ENCODE measurements around the gene TBKBP1. TPM values are rescaled to one million over a fixed set of nuclear protein-coding genes. Genes with fewer than 3 reads are reported as not detected.

The TBKBP1 gene
- total and polyA plus RNA-seq, 2 of the 4 experiments (the other 2 are of a cell fraction), result 3.4 to 8.5 TPM

DNA sequence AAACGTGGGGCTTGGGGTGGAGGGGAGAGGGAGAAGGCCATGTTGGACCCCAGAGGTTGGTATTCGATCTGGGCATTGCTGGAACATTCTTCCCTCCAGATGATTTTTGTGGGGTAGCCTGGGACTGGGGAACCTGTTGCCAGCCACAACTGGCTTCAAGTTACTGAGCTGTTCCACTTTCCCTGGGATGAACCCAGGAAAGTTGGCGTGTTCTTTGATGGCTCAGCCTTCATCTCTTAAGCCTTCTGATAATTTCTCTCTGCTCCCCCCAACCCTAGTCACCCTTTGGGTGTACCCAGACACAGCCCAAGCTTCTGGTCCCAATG is 41.1 kb downstream of the TBKBP1 start:
- Histone ChIP-seq H3K4me2 (ENCODE audit: low read depth, low read length) (no peak overlapping the region), H2BK120ac (ENCODE audit: low read depth, low read length) (no peak overlapping the region), H3K56ac (ENCODE audit: extremely low read depth, insufficient read depth, low read length) (no peak overlapping the region), H2BK15ac (ENCODE audit: low read depth, low read length) (no peak overlapping the region), H2AK5ac (ENCODE audit: low read depth, low read length) (no peak overlapping the region), H2BK20ac (ENCODE audit: low read depth, low read length) (no peak overlapping the region), H3K9ac (ENCODE audit: low read depth, low read length) (no peak overlapping the region), H3K27ac (ENCODE audit: insufficient read depth, low read length) (no peak overlapping the region), H3K79me1 (ENCODE audit: low read depth in 1 of 2, low read length in 2 of 2) (no peaks in the 10 kb centered on the region), H2AFZ (replicated peaks; ENCODE audit: low read length, poor library complexity) (no peak overlapping the region), H3K9me1 (ENCODE audit: insufficient read depth, low read length) (no peaks in the 10 kb centered on the region), H4K20me1 (ENCODE audit: insufficient read depth, low read length) (peaks cover 12% of the 10 kb centered on the region), H3K9me3 (ENCODE audit: control insufficient read depth, insufficient read depth, low read length) (peaks cover 2% of the 10 kb centered on the region; the same call in 1 of the 2 replicates), H2AK9ac (replicated peaks; ENCODE audit: low read depth, low read length, poor library complexity) (no peak overlapping the region), H3K4me3 (ENCODE audit: insufficient read depth, low read depth, low read length) (no peak overlapping the region), H3K36me3 (ENCODE audit: control insufficient read depth, insufficient read depth, low read length) (no peaks in the 10 kb centered on the region), H3K18ac (ENCODE audit: low read depth, low read length) (no peak overlapping the region), H3K23ac (ENCODE audit: low read depth, low read length) (no peak overlapping the region), H3K4ac (ENCODE audit: low read depth, low read length) (no peak overlapping the region), H2BK5ac (ENCODE audit: low read depth, low read length, poor library complexity, severe bottlenecking) (no peak overlapping the region), H4K8ac (ENCODE audit: low read depth in 2 of 2, low read length in 2 of 2) (no peak overlapping the region), H3K27me3 (ENCODE audit: control insufficient read depth, insufficient read depth, low read length) (peaks cover 69% of the 10 kb centered on the region), H4K5ac (ENCODE audit: low read depth, low read length) (no peak overlapping the region), H4K91ac (ENCODE audit: insufficient read depth, low read depth, low read length) (no peak overlapping the region), H3K14ac (replicated peaks; ENCODE audit: low read depth, low read length) (no peak overlapping the region), H3K4me1 (ENCODE audit: control insufficient read depth, insufficient read depth, low read length) (no peaks in the 10 kb centered on the region)
- CTCF ChIA-PET, result no interaction called here
- BruUV-seq (replicated peaks), result no TSS peak
- DNase-seq (no peak), ATAC-seq (ENCODE audit: low read depth) (no peak)
- dilution Hi-C loops (cut with HindIII; ENCODE audit: low sequenced_read_pairs, unreplicated experiment) (no loop called here), in situ Hi-C loops (cut with MboI; ENCODE audit: low sequenced_read_pairs) (no loop called here), intact Hi-C loops (cut with micrococcal nuclease) (no loop called here)
- POLR2A ChIA-PET (ENCODE audit: unreplicated experiment), result no interaction called here
- TF ChIP-seq RCOR1 (IDR thresholded peaks at IDR 0.05; ENCODE audit: insufficient replicate concordance, low read length), result no peak
- TF ChIP-seq MXI1 (IDR thresholded peaks at IDR 0.05; ENCODE audit: borderline replicate concordance, low read depth, low read length), result no peak
- no peak for TF ChIP-seq NFE2L2 (IDR thresholded peaks at IDR 0.05; ENCODE audit: low read depth, low read length)
- TF ChIP-seq POLR2A (IDR thresholded peaks at IDR 0.05; ENCODE audit: low read depth, low read length), result no peak
- TF ChIP-seq, protein P1, sequence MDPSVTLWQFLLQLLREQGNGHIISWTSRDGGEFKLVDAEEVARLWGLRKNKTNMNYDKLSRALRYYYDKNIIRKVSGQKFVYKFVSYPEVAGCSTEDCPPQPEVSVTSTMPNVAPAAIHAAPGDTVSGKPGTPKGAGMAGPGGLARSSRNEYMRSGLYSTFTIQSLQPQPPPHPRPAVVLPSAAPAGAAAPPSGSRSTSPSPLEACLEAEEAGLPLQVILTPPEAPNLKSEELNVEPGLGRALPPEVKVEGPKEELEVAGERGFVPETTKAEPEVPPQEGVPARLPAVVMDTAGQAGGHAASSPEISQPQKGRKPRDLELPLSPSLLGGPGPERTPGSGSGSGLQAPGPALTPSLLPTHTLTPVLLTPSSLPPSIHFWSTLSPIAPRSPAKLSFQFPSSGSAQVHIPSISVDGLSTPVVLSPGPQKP (IDR thresholded peaks at IDR 0.05; ENCODE audit: borderline replicate concordance, low read depth, low read length), result no peak
- no peak for TF ChIP-seq CEBPB (IDR thresholded peaks at IDR 0.05; ENCODE audit: low read depth, low read length)
- no peak for TF ChIP-seq CHD1 (IDR thresholded peaks at IDR 0.05; ENCODE audit: low read depth, low read length)
- TF ChIP-seq BHLHE40 (IDR thresholded peaks at IDR 0.05; ENCODE audit: low read depth, low read length), result no peak
- no peak for TF ChIP-seq RFX5 (IDR thresholded peaks at IDR 0.05; ENCODE audit: low read depth, low read length)
- TF ChIP-seq FOS (IDR thresholded peaks at IDR 0.05; ENCODE audit: low read depth, low read length), result no peak
- TF ChIP-seq MAFK (IDR thresholded peaks at IDR 0.05; ENCODE audit: low read depth, low read length), result no peak
- TF ChIP-seq, protein P2, sequence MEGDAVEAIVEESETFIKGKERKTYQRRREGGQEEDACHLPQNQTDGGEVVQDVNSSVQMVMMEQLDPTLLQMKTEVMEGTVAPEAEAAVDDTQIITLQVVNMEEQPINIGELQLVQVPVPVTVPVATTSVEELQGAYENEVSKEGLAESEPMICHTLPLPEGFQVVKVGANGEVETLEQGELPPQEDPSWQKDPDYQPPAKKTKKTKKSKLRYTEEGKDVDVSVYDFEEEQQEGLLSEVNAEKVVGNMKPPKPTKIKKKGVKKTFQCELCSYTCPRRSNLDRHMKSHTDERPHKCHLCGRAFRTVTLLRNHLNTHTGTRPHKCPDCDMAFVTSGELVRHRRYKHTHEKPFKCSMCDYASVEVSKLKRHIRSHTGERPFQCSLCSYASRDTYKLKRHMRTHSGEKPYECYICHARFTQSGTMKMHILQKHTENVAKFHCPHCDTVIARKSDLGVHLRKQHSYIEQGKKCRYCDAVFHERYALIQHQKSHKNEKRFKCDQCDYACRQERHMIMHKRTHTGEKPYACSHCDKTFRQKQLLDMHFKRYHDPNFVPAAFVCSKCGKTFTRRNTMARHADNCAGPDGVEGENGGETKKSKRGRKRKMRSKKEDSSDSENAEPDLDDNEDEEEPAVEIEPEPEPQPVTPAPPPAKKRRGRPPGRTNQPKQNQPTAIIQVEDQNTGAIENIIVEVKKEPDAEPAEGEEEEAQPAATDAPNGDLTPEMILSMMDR (conservative IDR thresholded peaks at IDR 0.05; ENCODE audit: low read depth, low read length), result no peak
- TF ChIP-seq MAZ (IDR thresholded peaks at IDR 0.05; ENCODE audit: borderline replicate concordance, low read depth, low read length), result no peak
- TF ChIP-seq SMC3 (IDR thresholded peaks at IDR 0.05; ENCODE audit: low read depth, low read length), result no peak
- 40% methylated on average over 3 of the region's 3 CpGs; no CpG with 5 or more reads in 1 of the 2 experiments for WGBS, 2 experiments (ENCODE audit: extremely low coverage in 2 of 2, insufficient read length in 1 of 2)

All from IMR-90 (cell line).